B cell (primary cell): ENCODE data around the gene FLT1. TPM values are rescaled to one million over a fixed set of nuclear protein-coding genes. Genes with fewer than 3 reads are reported as not detected.
A peak's percentile ranks its signal among the peaks of the same experiment; 100 is the strongest.

Experiments used
- ATAC-seq: fragments of 200-7000 bp; cut with Tn5 transposase; one replicate; pipeline ENCODE4 v1.10.0; 2021; ENCODE audit warnings: low read depth, mild to moderate bottlenecking, moderate number of reproducible peaks, moderate library complexity
- CTCF ChIA-PET: fragments of 350-600 bp; sonication (Branson Sonifier 250); formaldehyde crosslinking; loops from one replicate; lab custom pipeline; 2021; ENCODE audit warnings: antibody characterized with exemption, inconsistent platforms; lab: Charles Lee
- POLR2A ChIA-PET: fragments of 350-600 bp; sonication (Branson Sonifier 250); formaldehyde crosslinking; loops from one replicate; lab custom pipeline; 2021; ENCODE audit warnings: antibody characterized with exemption; lab: Charles Lee
- DNase-seq: peaks from one replicate; pipeline ENCODE4 v3.0.0; 2013
- H2AFZ ChIP-seq: 2 replicates; pipeline ENCODE4 v1.6.1; 2012; ENCODE audit warnings: mild to moderate bottlenecking, low read depth, low read length; ENCODE audit not compliant: insufficient read depth, poor library complexity, severe bottlenecking
- H3K27ac ChIP-seq, 2 donors: 1 replicate in 1 of 2; 2 replicates in 1 of 2; pipeline ENCODE4 v1.5.1; 2012 to 2013; ENCODE audit warnings: low read length in 2 of 2, mild to moderate bottlenecking in 2 of 2, moderate library complexity in 1 of 2
- H3K27me3 ChIP-seq, 4 experiments: fragments of 200-600 bp in 1 of 4; sonication (generic) in 1 of 4; replicated peaks in 1 of 4; 1 replicate in 2 of 4; 2 replicates in 2 of 4; pipeline versions ENCODE4 v1.6.1 to v1.7.0; 2013 to 2016; ENCODE audit warnings: low read length in 3 of 4, mild to moderate bottlenecking in 2 of 4, mixed read lengths in 1 of 4, moderate library complexity in 1 of 4; ENCODE audit not compliant: insufficient read depth in 4 of 4, control insufficient read depth in 3 of 4; ENCODE audit errors: control extremely low read depth in 1 of 4
- H3K36me3 ChIP-seq, 2 experiments: replicated peaks in 1 of 2; 1 replicate in 1 of 2; 2 replicates in 1 of 2; pipeline versions ENCODE4 v1.6.1 to v1.7.1; 2013; ENCODE audit warnings: low read length in 1 of 2; ENCODE audit not compliant: insufficient read depth in 2 of 2, control insufficient read depth in 1 of 2; ENCODE audit errors: control extremely low read depth in 1 of 2, extremely low read depth in 1 of 2
- H3K4me1 ChIP-seq, 2 donors: fragments of 200-600 bp in 1 of 2; sonication (generic) in 1 of 2; 1 replicate in 1 of 2; 2 replicates in 1 of 2; pipeline versions ENCODE4 v1.5.1 to v1.6.1; 2013 to 2017; ENCODE audit warnings: low read length in 2 of 2; ENCODE audit not compliant: control insufficient read depth in 2 of 2, insufficient read depth in 2 of 2
- H3K4me2 ChIP-seq: replicated peaks from 2 replicates; pipeline ENCODE3; 2012; ENCODE audit warnings: mild to moderate bottlenecking, low read depth, low read length; ENCODE audit not compliant: poor library complexity, severe bottlenecking
- H3K4me3 ChIP-seq, 5 experiments: fragments of 200-600 bp in 1 of 5; sonication (generic) in 1 of 5; 1 replicate in 3 of 5; 2 replicates in 2 of 5; pipeline versions ENCODE4 v1.5.1 to v1.7.0; 2011 to 2016; ENCODE audit warnings: low read length in 4 of 5, mild to moderate bottlenecking in 4 of 5, low read depth in 2 of 5, control low read depth in 1 of 5, moderate library complexity in 1 of 5; ENCODE audit not compliant: insufficient read depth in 1 of 5; ENCODE audit errors: control extremely low read depth in 1 of 5, extremely low read depth in 1 of 5
- H3K79me2 ChIP-seq: fragments of 200-600 bp; sonication (generic); one replicate; pipeline ENCODE4 v1.6.0; 2016; ENCODE audit warnings: low read length; ENCODE audit not compliant: control insufficient read depth, insufficient read depth
- H3K9ac ChIP-seq: fragments of 200-600 bp; sonication (generic); 2 replicates; pipeline ENCODE4 v1.6.1; 2017; ENCODE audit warnings: mild to moderate bottlenecking, low read length, moderate library complexity
- H3K9me3 ChIP-seq, 3 donors: one replicate each; pipeline versions ENCODE4 v1.6.1 to v1.7.1; 2013; ENCODE audit warnings: low read length in 2 of 3; ENCODE audit not compliant: control insufficient read depth in 2 of 3, insufficient read depth in 1 of 3; ENCODE audit errors: control extremely low read depth in 1 of 3
- H4K20me1 ChIP-seq: 2 replicates; pipeline ENCODE4 v1.6.0; 2012; ENCODE audit warnings: mild to moderate bottlenecking, low read length; ENCODE audit not compliant: insufficient read depth, control insufficient read depth, poor library complexity, severe bottlenecking
- H3K27ac Mint-ChIP-seq: one replicate; pipeline ENCODE4 v1.8.0; 2021; ENCODE audit warnings: mixed read lengths
- H3K27me3 Mint-ChIP-seq: one replicate; pipeline ENCODE4 v1.8.0; 2021; ENCODE audit warnings: mixed read lengths
- H3K4me1 Mint-ChIP-seq: one replicate; pipeline ENCODE4 v1.8.0; 2021; ENCODE audit warnings: mixed read lengths
- H3K4me3 Mint-ChIP-seq: one replicate; pipeline ENCODE4 v1.8.0; 2021; ENCODE audit warnings: mixed read lengths
- H3K9me3 Mint-ChIP-seq: one replicate; pipeline ENCODE4 v1.8.0; 2022; ENCODE audit warnings: mixed read lengths; ENCODE audit not compliant: insufficient read depth
- EZH2 ChIP-seq: IDR thresholded peaks from 2 replicates; pipeline ENCODE4 v1.6.1; 2012; ENCODE audit warnings: borderline replicate concordance, low read depth, mild to moderate bottlenecking, moderate library complexity, low read length; ENCODE audit not compliant: insufficient read depth, poor library complexity, severe bottlenecking
- WGBS: methylation state at CpG from one replicate; pipeline ENCODE4 v1.1.5; 2013; ENCODE audit warnings: missing lambda C conversion rate; ENCODE audit not compliant: insufficient coverage; 5-methylcytosine and 5-hydroxymethylcytosine counted together
- intact Hi-C: fragments of 100-400 bp; cut with micrococcal nuclease; formaldehyde crosslinking; loops from one replicate; pipeline ENCODE4 v1.10.0; 2022
- polyA plus RNA-seq: library from polyadenylated mRNA; depleted of rRNA; stranded (reverse); fragments of >200 nt; gene quantifications from 2 replicates; pipeline ENCODE4 v1.2.3, GENCODE V29; 2012
- total RNA-seq, 2 donors: library from RNA; stranded (reverse); fragments of 120-200 nt in 1 of 2; gene quantifications; 1 replicate in 1 of 2; 2 replicates in 1 of 2; pipeline versions ENCODE4 v1.2.3 to v1.2.4, GENCODE V29; 2013 to 2022
- TF ChIP-seq, protein P1 (sequence below): fragments of 200-600 bp; IDR thresholded peaks from one replicate; pipeline ENCODE4 v1.8.0; 2022; ENCODE audit warnings: antibody characterized with exemption, mild to moderate bottlenecking

The FLT1 gene
- total and polyA plus RNA-seq, 2 donors (not counting 1 experiment from before 2014, with no cell fraction given), result 1.1 to 1.2 TPM

DNA sequence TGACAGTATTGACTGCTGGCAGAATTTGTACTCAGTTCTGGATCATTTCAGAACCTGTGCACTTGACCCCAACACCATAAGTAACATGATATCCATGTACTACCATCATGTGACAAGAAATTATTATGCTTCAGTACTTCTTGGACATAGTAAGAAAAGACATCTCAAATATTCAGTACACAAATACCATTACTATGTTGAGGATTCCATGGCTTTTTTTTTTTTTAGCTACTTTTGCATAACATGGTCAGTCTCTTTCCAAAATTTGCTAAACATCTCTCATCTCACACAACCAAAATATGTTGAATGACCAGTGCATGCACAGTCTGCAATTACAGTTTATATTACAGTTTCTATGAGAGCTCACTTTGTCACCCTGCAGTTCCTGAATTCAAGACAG is 85.3 kb downstream of the FLT1 start:
- no peak overlapping the region for H3K27ac ChIP-seq
- H3K27me3 Mint-ChIP-seq, result peaks cover 9% of the 10 kb centered on the region
- DNase-seq (no peak), ATAC-seq (no peak)
- TF ChIP-seq, protein P1, sequence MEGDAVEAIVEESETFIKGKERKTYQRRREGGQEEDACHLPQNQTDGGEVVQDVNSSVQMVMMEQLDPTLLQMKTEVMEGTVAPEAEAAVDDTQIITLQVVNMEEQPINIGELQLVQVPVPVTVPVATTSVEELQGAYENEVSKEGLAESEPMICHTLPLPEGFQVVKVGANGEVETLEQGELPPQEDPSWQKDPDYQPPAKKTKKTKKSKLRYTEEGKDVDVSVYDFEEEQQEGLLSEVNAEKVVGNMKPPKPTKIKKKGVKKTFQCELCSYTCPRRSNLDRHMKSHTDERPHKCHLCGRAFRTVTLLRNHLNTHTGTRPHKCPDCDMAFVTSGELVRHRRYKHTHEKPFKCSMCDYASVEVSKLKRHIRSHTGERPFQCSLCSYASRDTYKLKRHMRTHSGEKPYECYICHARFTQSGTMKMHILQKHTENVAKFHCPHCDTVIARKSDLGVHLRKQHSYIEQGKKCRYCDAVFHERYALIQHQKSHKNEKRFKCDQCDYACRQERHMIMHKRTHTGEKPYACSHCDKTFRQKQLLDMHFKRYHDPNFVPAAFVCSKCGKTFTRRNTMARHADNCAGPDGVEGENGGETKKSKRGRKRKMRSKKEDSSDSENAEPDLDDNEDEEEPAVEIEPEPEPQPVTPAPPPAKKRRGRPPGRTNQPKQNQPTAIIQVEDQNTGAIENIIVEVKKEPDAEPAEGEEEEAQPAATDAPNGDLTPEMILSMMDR, result no peak
- TF ChIP-seq EZH2, result no peak
- no peak overlapping the region for H3K4me2 ChIP-seq
- H3K27me3 ChIP-seq, result no peaks in the 10 kb centered on the region
- H3K4me3 ChIP-seq, result no peak overlapping the region
- H3K9me3 ChIP-seq, result no peaks in the 10 kb centered on the region
- peaks cover 18 to 19% of the 10 kb centered on the region in 2 donors for H3K4me1 ChIP-seq
- no peak overlapping the region for H2AFZ ChIP-seq
- H3K36me3 ChIP-seq, result peaks cover 0 to 2% of the 10 kb centered on the region in 2 experiments
- peaks cover 31% of the 10 kb centered on the region for H3K4me1 Mint-ChIP-seq
- POLR2A ChIA-PET, result no interaction called here
- H4K20me1 ChIP-seq, result no peaks in the 10 kb centered on the region
- no peak overlapping the region for H3K27ac Mint-ChIP-seq
- H3K79me2 ChIP-seq, result no peaks in the 10 kb centered on the region
- H3K9ac ChIP-seq, result no peak overlapping the region
- CTCF ChIA-PET, result no interaction called here
- H3K4me3 Mint-ChIP-seq, result no peak overlapping the region
- intact Hi-C loops, result no loop called here
- H3K9me3 Mint-ChIP-seq, result no peaks in the 10 kb centered on the region

DNA sequence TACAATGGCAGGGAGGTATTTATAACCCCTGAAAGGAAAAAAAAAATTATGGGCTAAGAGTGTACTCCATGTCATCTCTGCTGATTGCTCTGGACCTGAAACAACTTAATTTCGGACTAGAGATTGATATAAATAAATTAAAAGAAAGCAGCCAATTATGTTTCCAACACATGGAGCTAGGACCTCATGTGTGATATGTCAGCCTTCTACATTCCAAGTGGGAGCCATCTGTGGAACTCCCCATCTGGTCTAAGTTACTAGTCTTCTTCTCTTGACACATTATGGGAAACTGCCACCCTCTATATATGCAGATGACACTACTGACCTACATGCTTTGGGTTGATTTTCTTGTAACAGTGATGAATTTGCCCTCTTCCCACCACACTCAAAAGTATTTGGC is 86.1 kb downstream of the FLT1 start:
- Mint-ChIP-seq H3K4me3 (no peak overlapping the region), H3K9me3 (no peaks in the 10 kb centered on the region), H3K27me3 (peaks cover 9% of the 10 kb centered on the region), H3K4me1 (peaks cover 24% of the 10 kb centered on the region), H3K27ac (no peak overlapping the region)
- CTCF ChIA-PET, result no interaction called here
- no peak overlapping the region for H3K27ac ChIP-seq
- intact Hi-C loops, result no loop called here
- no peak for ATAC-seq
- H2AFZ ChIP-seq, result peak overlapping the region; percentile 27
- DNase-seq, result no peak
- peak overlapping the region; percentile 40 for H3K4me2 ChIP-seq
- H3K9me3 ChIP-seq, result no peaks in the 10 kb centered on the region
- H3K4me1 ChIP-seq, result peaks cover 11 to 12% of the 10 kb centered on the region in 2 donors
- TF ChIP-seq, protein P1, result no peak
- TF ChIP-seq EZH2, result no peak
- peaks cover 0 to 4% of the 10 kb centered on the region in 2 experiments for H3K36me3 ChIP-seq
- POLR2A ChIA-PET, result no interaction called here
- H3K4me3 ChIP-seq, result no peak overlapping the region
- H3K27me3 ChIP-seq, result no peaks in the 10 kb centered on the region
- no peak overlapping the region for H3K9ac ChIP-seq
- WGBS, result no CpG with 5 or more reads among the region's 1 CpG
- no peaks in the 10 kb centered on the region for H4K20me1 ChIP-seq
- no peaks in the 10 kb centered on the region for H3K79me2 ChIP-seq
